ENCODE data around the gene BTBD16.
A peak's percentile ranks its signal among the peaks of the same experiment; 100 is the strongest.

BTBD16 gene

GRCh38 chr10:122290334-122290733 lies 19.2 kb downstream of the BTBD16 start:
- ATAC-seq (ENCODE audit: low read depth), result no peak
- Histone ChIP-seq H3K36me3 (ENCODE audit: low read depth) (no peaks in the 10 kb centered on the region), H3K4me1 (ENCODE audit: insufficient read depth, poor library complexity, severe bottlenecking) (peaks cover 30% of the 10 kb centered on the region), H3K9me3 (ENCODE audit: severe bottlenecking) (no peaks in the 10 kb centered on the region), H3K27ac (ENCODE audit: poor library complexity, severe bottlenecking) (no peak overlapping the region), H3K27me3 (ENCODE audit: insufficient read depth, poor library complexity, severe bottlenecking) (no peaks in the 10 kb centered on the region), H3K4me3 (ENCODE audit: severe bottlenecking) (no peak overlapping the region)
- peak; percentile 26 for DNase-seq (ENCODE audit: low spot score)
- TF ChIP-seq CTCF (IDR thresholded peaks at IDR 0.05; ENCODE audit: poor library complexity, severe bottlenecking), result no peak

GRCh38 chr10:122290833-122291532 lies 19.9 kb downstream of the BTBD16 start:
- TF ChIP-seq CTCF (IDR thresholded peaks at IDR 0.05; ENCODE audit: poor library complexity, severe bottlenecking), result no peak
- Histone ChIP-seq H3K4me1 (ENCODE audit: insufficient read depth, poor library complexity, severe bottlenecking) (peaks cover 31% of the 10 kb centered on the region), H3K27ac (ENCODE audit: poor library complexity, severe bottlenecking) (no peak overlapping the region), H3K36me3 (ENCODE audit: low read depth) (no peaks in the 10 kb centered on the region), H3K27me3 (ENCODE audit: insufficient read depth, poor library complexity, severe bottlenecking) (no peaks in the 10 kb centered on the region), H3K4me3 (ENCODE audit: severe bottlenecking) (no peak overlapping the region), H3K9me3 (ENCODE audit: severe bottlenecking) (no peaks in the 10 kb centered on the region)
- DNase-seq (ENCODE audit: low spot score), result peak; percentile 47
- no peak for ATAC-seq (ENCODE audit: low read depth)

DNA sequence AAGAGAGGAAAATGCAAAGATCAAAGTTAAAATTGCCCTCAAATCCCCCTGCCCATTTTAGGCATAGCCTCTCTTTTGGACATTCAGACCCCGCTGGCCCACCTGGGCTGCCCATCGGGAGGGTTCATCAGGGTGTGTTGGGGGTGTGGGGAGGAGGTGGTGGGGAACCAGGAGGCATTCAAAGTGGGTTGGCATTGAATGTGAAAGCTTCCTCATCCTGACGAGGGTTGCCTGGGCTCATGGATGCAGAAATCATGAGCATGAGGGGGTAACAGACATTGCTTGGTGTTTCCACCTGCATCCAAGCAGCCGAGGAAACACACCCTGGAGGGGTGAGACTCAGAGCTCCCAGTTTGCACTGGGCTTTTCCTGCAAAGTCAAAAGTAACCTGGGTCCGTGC lies 20.6 kb downstream of the BTBD16 start:
- Histone ChIP-seq H3K27ac (ENCODE audit: poor library complexity, severe bottlenecking) (no peak overlapping the region), H3K36me3 (ENCODE audit: low read depth) (no peaks in the 10 kb centered on the region), H3K4me3 (ENCODE audit: severe bottlenecking) (no peak overlapping the region), H3K9me3 (ENCODE audit: severe bottlenecking) (no peaks in the 10 kb centered on the region), H3K27me3 (ENCODE audit: insufficient read depth, poor library complexity, severe bottlenecking) (no peaks in the 10 kb centered on the region), H3K4me1 (ENCODE audit: insufficient read depth, poor library complexity, severe bottlenecking) (peaks cover 29% of the 10 kb centered on the region)
- no peak for ATAC-seq (ENCODE audit: low read depth)
- DNase-seq (ENCODE audit: low spot score), result no peak
- no peak for TF ChIP-seq CTCF (IDR thresholded peaks at IDR 0.05; ENCODE audit: poor library complexity, severe bottlenecking)

DNA sequence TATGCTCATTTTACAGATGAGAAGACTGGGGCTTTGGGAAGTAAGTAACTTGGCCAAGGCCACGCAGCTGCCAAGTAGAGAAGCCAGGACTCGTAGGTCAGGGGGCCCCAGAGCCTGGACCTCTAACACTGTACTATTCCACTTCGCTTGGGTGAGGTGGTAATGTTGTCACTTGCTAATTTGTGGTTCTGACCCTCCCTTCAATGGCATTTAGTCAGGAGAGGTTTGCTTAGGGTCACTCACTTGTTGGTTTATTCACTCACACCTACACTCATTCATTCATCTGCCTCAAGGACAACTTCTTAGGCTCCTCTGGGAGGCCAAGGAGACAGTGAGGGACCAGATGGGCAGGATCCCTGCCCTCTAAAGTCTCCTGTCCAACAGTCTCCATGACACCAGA lies 21.3 kb downstream of the BTBD16 start:
- TF ChIP-seq CTCF (IDR thresholded peaks at IDR 0.05; ENCODE audit: poor library complexity, severe bottlenecking), result no peak
- DNase-seq (ENCODE audit: low spot score), result no peak
- Histone ChIP-seq H3K9me3 (ENCODE audit: severe bottlenecking) (no peaks in the 10 kb centered on the region), H3K27ac (ENCODE audit: poor library complexity, severe bottlenecking) (peak overlapping the region; percentile 64), H3K4me3 (ENCODE audit: severe bottlenecking) (no peak overlapping the region), H3K36me3 (ENCODE audit: low read depth) (no peaks in the 10 kb centered on the region), H3K4me1 (ENCODE audit: insufficient read depth, poor library complexity, severe bottlenecking) (peaks cover 24% of the 10 kb centered on the region), H3K27me3 (ENCODE audit: insufficient read depth, poor library complexity, severe bottlenecking) (no peaks in the 10 kb centered on the region)
- no peak for ATAC-seq (ENCODE audit: low read depth)
